Urothelium cell line (cell line): ENCODE results near the gene PGAM5.
"Not testable (repeated sequence)": the region's sequence is repeated elsewhere in the genome, so short reads cannot be mapped to it uniquely, and the experiment has no call there.

ENCODE experiments used
- DNase-seq: peaks from one replicate; pipeline ENCODE4 v3.0.0; 2011; ENCODE audit warnings: low spot score, mixed read lengths
- FAIRE-seq: peaks from 2 replicates; lab custom pipeline; 2011; peaks lifted over from hg19 to GRCh38; lab: Jason Lieb, UNC

PGAM5 gene

DNA sequence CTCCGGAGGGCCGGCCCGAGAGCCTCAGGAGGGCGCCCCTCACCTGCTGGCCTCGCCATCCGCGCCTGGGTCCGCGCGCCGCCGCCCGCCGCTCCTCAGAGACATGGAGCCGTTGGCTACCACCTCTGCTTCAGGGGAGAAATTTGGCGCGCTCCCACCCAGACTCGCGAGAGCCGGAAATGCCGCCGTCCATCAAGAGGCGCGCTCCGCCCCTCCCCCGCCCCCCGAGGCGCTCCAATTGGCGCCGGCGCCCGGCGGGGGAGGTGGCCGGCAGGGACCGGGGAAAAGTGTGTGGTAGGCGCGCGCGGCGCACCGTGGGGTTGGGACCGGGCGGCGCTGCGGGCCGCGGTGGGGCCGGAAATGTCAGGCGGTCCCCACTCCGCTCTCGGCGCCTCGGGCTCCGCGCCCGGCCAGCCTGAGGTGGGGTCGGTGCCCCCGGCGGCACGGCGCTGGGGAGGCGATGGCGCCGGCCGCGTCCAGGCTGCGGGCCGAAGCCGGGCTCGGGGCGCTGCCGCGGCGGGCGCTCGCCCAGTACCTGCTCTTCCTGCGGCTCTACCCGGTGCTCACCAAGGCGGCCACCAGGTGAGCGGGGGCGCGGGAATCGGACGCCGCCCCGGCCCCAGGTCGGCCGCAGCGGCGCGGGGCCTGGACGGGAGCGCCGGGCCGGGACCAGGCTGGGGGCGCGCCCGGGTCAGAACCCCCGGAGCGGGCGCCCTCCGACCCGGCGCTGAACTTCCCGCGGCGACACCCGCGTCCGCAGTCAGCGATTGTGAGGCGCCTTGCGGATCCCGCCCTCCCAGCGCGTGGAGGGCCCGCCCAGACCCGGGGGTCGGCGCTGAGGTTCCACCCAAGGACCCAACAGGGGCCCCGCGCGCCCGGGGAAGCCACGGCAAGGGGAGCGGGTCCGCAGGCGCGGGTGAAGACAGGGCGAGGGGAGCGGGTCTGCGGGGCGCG lies 23.2 kb upstream of the PGAM5 start, which contains the start of the genes POLE and PXMP2:
Gene POLE (minus strand): TSS at position 132 of the 954 bp plus-strand sequence. CDS start 27 bp downstream, at position 105.
Gene PXMP2 (plus strand): TSS at position 377 of the 954 bp plus-strand sequence. CDS start 84 bp downstream, at position 461.
- no peak for FAIRE-seq
- peak; percentile 98 for DNase-seq

DNA sequence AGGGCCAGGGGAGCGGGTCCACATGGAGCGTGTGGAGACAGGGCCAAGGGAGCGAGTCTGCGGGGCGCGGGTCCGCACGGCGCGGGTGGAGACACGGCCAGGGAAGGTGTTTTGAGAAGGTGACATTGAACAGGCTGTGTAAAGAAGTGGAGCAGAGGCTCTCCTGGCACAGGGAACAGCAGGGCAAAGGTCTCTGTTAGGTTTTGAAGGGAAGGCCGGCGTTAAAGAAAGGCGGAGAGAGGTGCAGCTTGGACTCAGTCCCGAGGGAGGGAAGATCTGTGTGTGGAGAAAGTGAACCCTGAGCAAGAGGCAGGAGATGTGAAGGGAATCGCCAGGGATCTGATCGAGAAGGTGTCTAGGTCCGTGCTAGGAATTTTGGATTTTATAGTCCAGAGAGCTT lies 21.4 kb upstream of the PGAM5 start:
- DNase-seq (no peak), FAIRE-seq (no peak)

GRCh38 chr12:132690112-132690511 lies 20.5 kb upstream of the PGAM5 start:
- DNase-seq: no peak
- no peak for FAIRE-seq

GRCh38 chr12:132692030-132692429 lies 18.6 kb upstream of the PGAM5 start:
- not testable (repeated sequence) for DNase-seq, FAIRE-seq

DNA sequence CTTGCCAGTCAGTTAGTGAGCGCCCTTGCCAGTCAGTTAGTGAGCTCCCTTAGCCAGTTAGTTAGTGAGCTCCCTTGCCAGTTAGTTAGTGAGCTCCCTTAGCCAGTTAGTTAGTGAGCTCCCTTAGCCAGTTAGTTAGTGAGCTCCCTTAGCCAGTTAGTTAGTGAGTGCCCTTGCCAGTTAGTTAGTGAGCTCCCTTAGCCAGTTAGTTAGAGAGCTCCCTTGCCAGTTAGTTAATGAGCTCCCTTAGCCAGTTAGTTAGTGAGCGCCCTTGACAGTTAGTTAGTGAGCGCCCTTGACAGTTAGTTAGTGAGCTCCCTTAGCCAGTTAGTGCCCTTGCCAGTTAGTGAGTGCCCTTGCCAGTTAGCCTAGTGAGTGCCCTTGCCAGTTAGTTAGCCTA lies 15.8 kb upstream of the PGAM5 start:
- not testable (repeated sequence) for FAIRE-seq, DNase-seq

DNA sequence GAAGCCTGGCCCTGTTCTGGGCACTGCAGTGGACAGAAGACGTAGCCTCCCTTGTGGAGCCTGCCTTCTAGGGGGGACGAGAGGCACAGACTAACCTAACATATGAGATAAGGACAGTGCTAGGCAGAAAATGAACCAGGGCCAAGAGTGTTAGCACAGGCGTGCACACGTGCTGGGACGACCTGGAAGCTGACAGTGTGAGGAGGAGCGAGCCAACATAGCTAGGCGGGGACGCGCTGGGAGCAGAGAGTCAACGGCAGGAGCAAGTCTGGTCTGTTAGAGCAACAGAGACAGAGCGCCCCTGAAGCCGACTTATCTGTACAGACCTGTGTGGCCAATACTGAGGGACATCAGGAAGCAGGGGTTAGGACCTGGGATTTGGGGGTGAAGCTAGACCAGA lies 15.2 kb upstream of the PGAM5 start:
- FAIRE-seq: no peak
- DNase-seq: no peak

DNA sequence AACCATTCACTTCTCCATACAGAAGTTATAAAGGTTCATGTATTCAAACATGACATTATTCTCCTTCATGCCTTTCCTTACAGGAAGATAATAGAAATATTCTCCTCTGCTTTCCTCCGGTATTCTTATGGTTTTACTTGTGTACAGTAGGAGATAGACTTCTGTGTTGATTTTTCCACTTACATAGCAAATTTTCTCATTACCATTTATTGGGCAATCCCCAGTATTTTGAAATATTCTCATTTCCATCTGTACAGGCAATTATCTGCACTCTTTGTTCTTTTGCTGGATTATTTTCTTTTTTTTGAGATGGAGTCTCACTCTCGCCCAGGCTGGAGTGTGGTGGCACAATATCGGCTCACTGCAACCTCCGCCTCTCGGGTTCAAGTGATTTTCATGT lies 12.3 kb upstream of the PGAM5 start:
- FAIRE-seq: no peak
- DNase-seq: no peak

- DNase-seq: no peak
- FAIRE-seq: no peak
These were observed 10.3 kb upstream of the PGAM5 start for GRCh38 chr12:132700212-132700822.

DNA sequence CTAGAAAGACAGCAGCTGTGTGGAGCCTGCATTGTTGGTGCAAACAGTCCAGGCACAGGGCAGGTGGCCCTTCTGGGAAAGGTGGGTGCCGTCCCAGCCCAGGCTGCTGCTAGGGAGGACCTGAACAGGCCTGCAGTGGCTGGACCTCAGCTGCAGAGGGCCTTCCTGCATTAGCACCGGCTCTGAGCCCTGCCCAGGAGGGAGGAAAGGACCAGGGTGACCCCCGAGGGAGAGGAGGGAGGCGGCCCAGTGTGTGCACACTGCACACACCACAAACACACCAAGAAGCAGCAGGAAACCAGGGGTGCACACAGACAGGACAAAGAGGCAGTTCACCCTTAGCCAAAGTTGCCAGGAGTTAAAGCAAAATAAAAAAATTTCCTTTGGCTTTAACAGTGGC lies 8.0 kb upstream of the PGAM5 start:
- FAIRE-seq: no peak
- DNase-seq: no peak

- DNase-seq: no peak
- no peak for FAIRE-seq
These were observed 7.0 kb upstream of the PGAM5 start for GRCh38 chr12:132703641-132704040.

DNA sequence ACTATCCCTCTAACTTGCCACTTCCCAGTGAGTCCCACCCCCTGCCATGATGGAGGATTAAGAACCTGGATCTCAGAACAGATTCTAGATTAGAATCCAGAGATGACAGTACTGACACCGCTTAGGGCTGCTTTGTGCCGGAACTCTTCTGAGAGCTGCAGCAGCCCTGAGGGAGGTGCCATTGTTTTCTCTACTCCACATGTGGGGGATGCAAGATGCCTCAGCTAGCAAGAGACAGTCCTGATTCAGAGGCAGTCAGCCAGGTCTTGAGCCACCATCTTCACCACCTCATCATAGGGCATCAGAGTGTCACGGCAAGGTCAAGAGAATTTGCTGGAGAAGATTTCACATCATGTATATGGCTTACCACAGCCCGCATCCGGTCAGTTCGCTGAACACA lies 3.4 kb upstream of the PGAM5 start:
- DNase-seq (no peak), FAIRE-seq (no peak)

DNA sequence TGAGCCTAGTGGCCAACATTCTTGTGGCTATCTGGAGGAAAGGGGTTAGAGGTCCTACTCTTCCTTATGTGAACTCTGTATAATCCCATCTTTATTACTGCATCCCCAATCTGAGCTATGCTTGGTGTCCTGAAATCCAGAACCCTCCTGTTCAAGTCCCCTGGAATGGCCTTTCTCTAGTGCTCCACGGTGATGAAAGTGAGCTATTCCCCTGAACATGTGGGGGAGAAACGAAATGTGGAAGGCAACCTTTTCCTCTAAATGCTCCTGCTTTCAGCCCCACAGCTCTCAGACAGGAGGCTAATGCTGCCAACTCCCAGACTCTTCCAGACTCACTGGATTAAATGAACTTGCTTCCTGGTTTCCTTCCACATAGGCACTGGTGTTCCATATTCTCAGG lies 2.5 kb upstream of the PGAM5 start:
- no peak for DNase-seq
- no peak for FAIRE-seq

GRCh38 chr12:132710043-132710404 lies 618 bp upstream of the PGAM5 start:
- FAIRE-seq: no peak
- no peak for DNase-seq

- peak; percentile 37 for DNase-seq
- FAIRE-seq: no peak
These were observed 620 bp downstream of the PGAM5 start for GRCh38 chr12:132711080-132711843.

- DNase-seq: no peak
- FAIRE-seq: no peak
These were observed 2.5 kb downstream of the PGAM5 start for GRCh38 chr12:132713123-132713522.

DNA sequence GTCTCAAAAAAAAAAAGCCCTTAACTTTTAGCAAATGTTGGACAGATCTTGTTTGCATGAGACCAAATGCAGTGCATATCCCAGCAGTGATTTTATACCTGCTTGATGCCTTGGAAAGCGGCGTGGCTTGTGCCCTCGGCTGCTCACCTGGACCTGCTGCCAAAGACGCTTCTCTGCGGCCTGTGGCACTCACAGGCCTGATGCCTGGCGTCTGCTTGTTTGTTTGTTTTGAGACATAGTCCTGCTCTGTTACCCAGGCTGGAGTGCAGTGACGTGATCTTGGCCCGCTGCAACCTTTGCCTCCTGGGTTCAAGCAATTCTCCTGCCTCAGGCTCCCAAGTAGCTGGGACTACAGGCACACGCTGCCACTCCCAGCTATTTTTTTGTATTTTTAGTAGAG lies 5.2 kb downstream of the PGAM5 start:
- no peak for FAIRE-seq
- DNase-seq: no peak

DNA sequence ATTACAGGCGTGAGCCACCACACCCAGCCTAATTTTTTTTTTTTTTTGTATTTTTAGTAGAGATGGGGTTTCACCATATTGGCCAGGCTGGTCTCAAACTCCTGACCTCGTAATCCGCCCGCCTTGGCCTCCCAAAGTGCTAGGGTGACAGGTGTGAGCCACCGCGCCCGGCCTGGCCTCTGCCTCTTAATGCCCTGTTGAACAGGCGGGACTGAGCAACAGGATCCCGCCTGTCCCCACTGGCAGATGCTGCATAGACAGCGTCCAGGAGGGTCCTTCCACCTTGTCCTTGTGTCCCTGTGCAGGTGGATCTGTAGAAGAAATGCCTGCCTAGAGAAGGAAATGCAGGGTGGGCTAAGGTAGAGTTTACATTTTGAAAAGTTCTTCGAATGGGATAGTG lies 5.7 kb downstream of the PGAM5 start:
- no peak for FAIRE-seq
- DNase-seq: no peak

- no peak for DNase-seq
- no peak for FAIRE-seq
These were observed 6.4 kb downstream of the PGAM5 start for GRCh38 chr12:132717011-132717410.

DNA sequence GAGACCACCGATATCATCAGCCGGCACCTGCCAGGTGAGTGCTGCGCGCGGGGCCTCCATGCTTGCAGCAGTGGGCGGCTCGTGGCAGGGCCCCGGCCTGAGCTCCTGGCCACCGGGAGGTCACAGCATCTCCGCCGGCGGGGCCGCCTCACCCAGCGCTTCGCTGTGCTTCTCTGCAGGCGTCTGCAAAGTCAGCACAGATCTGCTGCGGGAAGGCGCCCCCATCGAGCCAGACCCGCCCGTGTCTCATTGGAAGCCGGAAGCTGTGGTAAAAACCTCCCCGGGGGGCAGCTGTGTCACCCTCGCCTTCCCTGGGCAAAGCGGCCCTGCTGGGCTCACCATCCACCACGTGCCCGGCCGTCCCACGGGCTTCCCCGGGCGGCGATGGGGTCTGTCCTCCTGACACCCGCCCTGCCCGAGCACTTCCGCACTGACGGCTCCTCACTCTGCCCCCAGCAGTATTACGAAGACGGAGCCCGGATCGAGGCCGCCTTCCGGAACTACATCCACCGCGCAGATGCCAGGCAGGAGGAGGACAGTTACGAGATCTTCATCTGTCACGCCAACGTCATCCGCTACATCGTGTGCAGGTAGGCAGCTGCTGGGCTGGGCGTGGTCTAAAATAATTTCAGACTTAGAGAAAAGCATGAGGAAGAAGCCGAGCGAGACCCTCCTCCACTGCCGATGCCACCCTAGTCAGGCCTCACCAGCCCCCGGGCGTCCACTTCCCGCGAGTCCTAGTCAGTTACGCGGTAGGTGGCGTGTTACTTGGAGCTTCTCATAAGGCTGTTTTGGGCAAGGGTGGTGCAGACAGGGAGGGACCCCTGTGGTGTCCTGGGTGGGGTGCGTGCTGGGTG lies 7.1 kb downstream of the PGAM5 start:
- FAIRE-seq (no peak), DNase-seq (no peak)

- FAIRE-seq (no peak), DNase-seq (no peak)
These were observed 8.0 kb downstream of the PGAM5 start for GRCh38 chr12:132718644-132719043.
